Stomach (tissue), 9 donors: ENCODE measurements around the gene TCOF1. TPM values are rescaled to one million over a fixed set of nuclear protein-coding genes. Genes with fewer than 3 reads are reported as not detected.

ENCODE experiments used
- DNase-seq, 2 donors: peaks; one replicate each; pipeline versions ENCODE4 v3.0.0 to v3.0.0-alpha.2; 2013 to 2019
- H3K27ac ChIP-seq, 5 donors: fragments of 200-600 bp in 4 of 5; sonication (generic) in 4 of 5; one replicate each; pipeline ENCODE4 v1.5.1; 2013 to 2019; ENCODE audit warnings: mild to moderate bottlenecking in 1 of 5, moderate library complexity in 1 of 5
- H3K27me3 ChIP-seq, 3 donors: fragments of 200-600 bp; sonication (generic); one replicate each; pipeline ENCODE4 v1.5.1; 2017 to 2019; ENCODE audit warnings: mixed run types in 1 of 3
- H3K36me3 ChIP-seq, 4 donors: fragments of 200-600 bp; sonication (generic); 1 replicate in 3 of 4; 2 replicates in 1 of 4; pipeline ENCODE4 v1.5.1; 2016 to 2019
- H3K4me1 ChIP-seq, 4 donors: fragments of 200-600 bp; sonication (generic); one replicate each; pipeline ENCODE4 v1.5.1; 2016 to 2019
- H3K4me3 ChIP-seq, 4 donors: fragments of 200-600 bp; sonication (generic) in 3 of 4; one replicate each; pipeline ENCODE4 v1.5.1; 2016 to 2019; ENCODE audit warnings: mild to moderate bottlenecking in 1 of 4
- H3K9me3 ChIP-seq, 4 donors: fragments of 200-600 bp; sonication (generic); one replicate each; pipeline ENCODE4 v1.5.1; 2016 to 2019
- EP300 ChIP-seq: sonication (generic); formaldehyde crosslinking; IDR thresholded peaks from one replicate; pipeline ENCODE4 v1.6.1; 2017; ENCODE audit warnings: antibody characterized with exemption
- POLR2A ChIP-seq, 4 donors: fragments of 450-650 bp; IDR thresholded peaks; one replicate each; pipeline ENCODE4 v1.6.1; 2016; ENCODE audit warnings: antibody characterized with exemption in 4 of 4, control low read depth in 2 of 4, mild to moderate bottlenecking in 1 of 4, moderate library complexity in 1 of 4
- POLR2AphosphoS5 ChIP-seq, 3 donors: sonication (generic); formaldehyde crosslinking; IDR thresholded peaks; one replicate each; pipeline ENCODE4 v1.6.1; 2016; ENCODE audit warnings: antibody characterized with exemption in 3 of 3
- WGBS, 5 donors: extraction: QIAGEN DNeasy Blood & Tissue Kit in 3 of 5; methylation state at CpG; one replicate each; pipeline versions ENCODE4 v1.1.5 to v1.1.7; 2013 to 2018; 5-methylcytosine and 5-hydroxymethylcytosine counted together
- intact Hi-C: fragments of 100-400 bp; cut with DNase I; formaldehyde crosslinking; loops from one replicate; pipeline ENCODE4 v1.15.1; 2023; ENCODE audit warnings: low total_unique reads
- polyA plus RNA-seq, 3 donors: library from polyadenylated mRNA; stranded (reverse); fragments of 200-250 nt; gene quantifications; one replicate each; pipeline ENCODE4 v1.2.3, GENCODE V29; 2013
- total RNA-seq, 5 donors: library from RNA; depleted of rRNA; stranded (reverse); fragments of >200 nt; gene quantifications; one replicate each; pipeline versions ENCODE4 v1.1.0 to v1.2.3, GENCODE V29; 2014 to 2016
- TF ChIP-seq, protein P1 (sequence below), 7 experiments: fragments of 450-650 bp in 4 of 7; fragments of 200-600 bp in 3 of 7; sonication (generic) in 3 of 7; IDR thresholded peaks; one replicate each; pipeline ENCODE4 v1.5.1; 2016 to 2019; ENCODE audit warnings: antibody characterized with exemption in 7 of 7, control low read depth in 2 of 7, mild to moderate bottlenecking in 1 of 7
- donor health status: healthy with polysubstance abuse.
- donor health status: Bipolar disorder and iron deficiency.
- donor health status: healthy.

Gene TCOF1
- total and polyA plus RNA-seq, 8 donors = 11.7 to 74.1 (median 27.0) TPM

DNA sequence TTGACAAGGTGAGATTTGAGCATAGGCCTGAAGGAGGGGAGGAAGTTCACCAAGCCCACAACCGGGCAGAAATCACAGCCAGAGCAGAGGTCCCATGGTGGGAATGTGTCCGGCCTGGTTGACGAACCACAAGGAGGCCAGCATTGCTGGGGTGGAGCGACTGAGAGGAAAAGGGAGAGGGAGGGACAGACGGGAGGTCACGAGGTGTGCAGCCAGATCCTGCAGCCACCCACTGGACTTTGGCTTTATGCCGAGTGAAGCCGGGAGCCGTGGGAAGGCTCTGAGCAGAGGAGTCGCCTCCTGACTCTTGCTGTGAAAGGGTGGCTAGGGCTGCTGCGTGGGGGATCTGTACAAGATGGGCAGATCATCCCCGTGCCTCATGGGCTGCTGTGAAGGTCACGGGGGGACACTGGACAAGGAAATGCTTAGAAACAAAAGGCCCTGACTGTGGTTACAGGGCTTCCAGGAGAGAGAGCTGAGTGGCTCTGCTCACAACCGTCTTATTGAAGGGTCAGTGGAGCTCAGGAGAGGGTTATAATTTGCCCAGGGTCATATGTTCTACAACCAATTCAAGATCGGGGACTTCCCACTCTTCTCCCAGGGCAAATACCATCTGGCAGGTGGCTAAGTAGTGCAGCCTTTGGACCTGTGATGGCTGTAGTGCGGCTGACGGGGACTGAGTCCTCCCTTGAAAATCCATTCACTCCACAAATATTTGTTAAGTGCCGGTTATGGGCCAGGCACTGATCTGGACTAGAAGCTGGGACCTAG, 70.8 kb downstream of the TCOF1 start:
- DNase-seq = peak; percentile 72 to 82
- intact Hi-C loops = loop anchor here (10.0 kb wide), 1 partner anchor 163 kb away; no protein-coding TSS in a partner anchor
- 16 to 40% (median 31%) methylated on average over 18 of the region's 18 CpGs for WGBS, 5 donors
- H3K9me3 ChIP-seq = no peaks in the 10 kb centered on the region
- H3K27me3 ChIP-seq = no peaks in the 10 kb centered on the region
- H3K27ac ChIP-seq = peak overlapping the region; percentile 19 to 50 (median 25)
- H3K4me1 ChIP-seq = peaks cover 6 to 12% (median 10%) of the 10 kb centered on the region in 4 donors
- peak in 2 of 3 donors; percentile 8 to 36 for TF ChIP-seq POLR2AphosphoS5 (IDR thresholded peaks at IDR 0.05)
- TF ChIP-seq, protein P1, sequence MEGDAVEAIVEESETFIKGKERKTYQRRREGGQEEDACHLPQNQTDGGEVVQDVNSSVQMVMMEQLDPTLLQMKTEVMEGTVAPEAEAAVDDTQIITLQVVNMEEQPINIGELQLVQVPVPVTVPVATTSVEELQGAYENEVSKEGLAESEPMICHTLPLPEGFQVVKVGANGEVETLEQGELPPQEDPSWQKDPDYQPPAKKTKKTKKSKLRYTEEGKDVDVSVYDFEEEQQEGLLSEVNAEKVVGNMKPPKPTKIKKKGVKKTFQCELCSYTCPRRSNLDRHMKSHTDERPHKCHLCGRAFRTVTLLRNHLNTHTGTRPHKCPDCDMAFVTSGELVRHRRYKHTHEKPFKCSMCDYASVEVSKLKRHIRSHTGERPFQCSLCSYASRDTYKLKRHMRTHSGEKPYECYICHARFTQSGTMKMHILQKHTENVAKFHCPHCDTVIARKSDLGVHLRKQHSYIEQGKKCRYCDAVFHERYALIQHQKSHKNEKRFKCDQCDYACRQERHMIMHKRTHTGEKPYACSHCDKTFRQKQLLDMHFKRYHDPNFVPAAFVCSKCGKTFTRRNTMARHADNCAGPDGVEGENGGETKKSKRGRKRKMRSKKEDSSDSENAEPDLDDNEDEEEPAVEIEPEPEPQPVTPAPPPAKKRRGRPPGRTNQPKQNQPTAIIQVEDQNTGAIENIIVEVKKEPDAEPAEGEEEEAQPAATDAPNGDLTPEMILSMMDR (IDR thresholded peaks at IDR 0.05) = no peak
- no peaks in the 10 kb centered on the region for H3K36me3 ChIP-seq
- no peak overlapping the region for H3K4me3 ChIP-seq

DNA sequence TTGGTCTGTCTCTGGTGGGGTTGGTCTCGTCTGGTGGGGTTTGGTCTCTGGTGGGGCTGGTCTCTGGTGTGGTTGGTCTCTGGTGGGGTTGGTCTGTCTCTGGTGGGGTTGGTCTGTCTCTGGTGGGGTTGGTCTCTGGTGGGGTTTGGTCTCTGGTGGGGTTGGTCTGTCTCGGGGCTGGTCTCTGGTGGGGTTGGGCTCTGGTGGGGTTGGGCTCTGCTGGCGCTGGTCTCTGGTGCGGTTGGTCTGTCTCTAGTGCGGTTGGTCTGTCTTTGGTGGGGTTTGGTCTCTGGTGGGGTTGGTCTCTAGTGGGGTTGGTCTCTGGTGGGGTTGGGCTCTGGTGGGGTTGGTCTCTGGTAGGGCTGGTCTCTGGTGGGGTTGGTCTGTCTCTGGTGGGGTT, 71.5 kb downstream of the TCOF1 start:
- WGBS, 5 donors = 90 to 96% (median 93%) methylated on average over 5 of the region's 5 CpGs
- no peaks in the 10 kb centered on the region for H3K36me3 ChIP-seq
- no peak overlapping the region for H3K4me3 ChIP-seq
- DNase-seq = no peak
- no peaks in the 10 kb centered on the region for H3K9me3 ChIP-seq
- TF ChIP-seq, protein P1 (IDR thresholded peaks at IDR 0.05) = no peak
- TF ChIP-seq POLR2AphosphoS5 (IDR thresholded peaks at IDR 0.05) = no peak
- no peak for TF ChIP-seq EP300
- no peak for TF ChIP-seq POLR2A (IDR thresholded peaks at IDR 0.05)
- H3K27ac ChIP-seq = peak overlapping the region in 2 of 5 donors; percentile 19 to 30
- intact Hi-C loops = loop anchor here (10.0 kb wide), 1 partner anchor 164 kb away; no protein-coding TSS in a partner anchor
- peaks cover 6 to 12% (median 10%) of the 10 kb centered on the region in 4 donors for H3K4me1 ChIP-seq
- H3K27me3 ChIP-seq = no peaks in the 10 kb centered on the region

DNA sequence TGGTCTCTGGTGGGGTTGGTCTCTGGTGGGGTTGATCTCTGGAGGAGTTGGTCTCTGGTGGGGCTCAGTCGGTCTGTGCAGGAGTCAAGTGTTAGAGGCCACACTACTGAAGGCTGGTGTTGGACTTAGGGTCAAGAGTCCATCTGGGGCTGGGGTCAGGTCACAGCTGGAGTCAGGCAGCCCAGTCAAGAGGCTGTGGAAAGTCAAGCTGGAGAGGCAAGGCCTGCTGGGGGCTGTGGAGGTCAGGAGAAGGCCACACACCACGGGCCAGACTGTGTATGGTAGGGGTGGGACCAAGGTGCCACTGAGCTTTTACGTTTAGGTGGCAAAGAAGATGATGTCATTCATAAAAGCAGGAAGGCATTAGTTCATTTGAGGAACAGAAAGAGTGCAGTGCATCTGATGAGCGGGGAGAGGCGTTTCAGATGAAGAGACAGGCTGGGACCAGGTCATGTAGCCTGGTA, 71.9 kb downstream of the TCOF1 start:
- 81 to 87% (median 84%) methylated on average over 5 of the region's 5 CpGs for WGBS, 5 donors
- H3K27ac ChIP-seq = no peak overlapping the region
- H3K4me1 ChIP-seq = peaks cover 6 to 12% (median 10%) of the 10 kb centered on the region in 4 donors
- no peak overlapping the region for H3K4me3 ChIP-seq
- H3K9me3 ChIP-seq = no peaks in the 10 kb centered on the region
- H3K36me3 ChIP-seq = no peaks in the 10 kb centered on the region
- H3K27me3 ChIP-seq = no peaks in the 10 kb centered on the region
- TF ChIP-seq, protein P1 (IDR thresholded peaks at IDR 0.05) = no peak
- TF ChIP-seq POLR2AphosphoS5 (IDR thresholded peaks at IDR 0.05) (no peak), POLR2A (IDR thresholded peaks at IDR 0.05) (no peak), EP300 (no peak)
- intact Hi-C loops = loop anchor here (10.0 kb wide), 1 partner anchor 165 kb away; no protein-coding TSS in a partner anchor
- DNase-seq = no peak

DNA sequence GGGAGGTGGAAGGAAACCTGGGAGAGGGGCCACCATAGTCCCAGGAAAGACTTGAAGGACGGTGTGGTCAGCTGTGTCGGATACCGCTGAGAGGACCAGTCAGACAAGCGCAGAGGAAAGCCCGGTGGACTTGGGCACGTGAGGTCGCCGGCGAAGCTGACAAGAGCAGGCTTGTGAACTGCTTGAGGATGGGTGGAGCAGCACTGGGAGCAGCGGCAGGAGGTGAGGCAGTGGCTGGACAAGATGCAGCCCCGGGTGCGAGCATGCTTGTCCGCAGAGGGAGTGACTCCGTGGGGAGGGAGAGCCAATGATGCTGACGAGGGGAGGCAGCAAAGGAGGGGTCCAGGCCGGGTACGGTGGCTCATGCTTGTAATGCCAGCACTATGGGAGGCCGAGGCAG, 73.6 kb downstream of the TCOF1 start:
- H3K4me1 ChIP-seq = peaks cover 8 to 15% (median 11%) of the 10 kb centered on the region in 4 donors
- no peak overlapping the region for H3K4me3 ChIP-seq
- no peak overlapping the region for H3K27ac ChIP-seq
- WGBS, 5 donors = 81 to 88% (median 86%) methylated on average over 18 of the region's 18 CpGs
- TF ChIP-seq, protein P1 (IDR thresholded peaks at IDR 0.05) = no peak
- TF ChIP-seq EP300 (no peak), POLR2A (IDR thresholded peaks at IDR 0.05) (no peak), POLR2AphosphoS5 (IDR thresholded peaks at IDR 0.05) (no peak)
- intact Hi-C loops = no loop called here
- H3K27me3 ChIP-seq = no peaks in the 10 kb centered on the region
- H3K36me3 ChIP-seq = no peaks in the 10 kb centered on the region
- DNase-seq = no peak
- H3K9me3 ChIP-seq = no peaks in the 10 kb centered on the region
